ENCODE data around the gene PLPPR3. TPM values are rescaled to one million over a fixed set of nuclear protein-coding genes. Genes with fewer than 3 reads are reported as not detected.

The PLPPR3 gene
- total and polyA plus RNA-seq, 9 of the 15 experiments (the other 6 are each of a cell fraction or from before 2014, with no cell fraction given) = 0.01 to 48.2 (median 8.6) TPM

DNA sequence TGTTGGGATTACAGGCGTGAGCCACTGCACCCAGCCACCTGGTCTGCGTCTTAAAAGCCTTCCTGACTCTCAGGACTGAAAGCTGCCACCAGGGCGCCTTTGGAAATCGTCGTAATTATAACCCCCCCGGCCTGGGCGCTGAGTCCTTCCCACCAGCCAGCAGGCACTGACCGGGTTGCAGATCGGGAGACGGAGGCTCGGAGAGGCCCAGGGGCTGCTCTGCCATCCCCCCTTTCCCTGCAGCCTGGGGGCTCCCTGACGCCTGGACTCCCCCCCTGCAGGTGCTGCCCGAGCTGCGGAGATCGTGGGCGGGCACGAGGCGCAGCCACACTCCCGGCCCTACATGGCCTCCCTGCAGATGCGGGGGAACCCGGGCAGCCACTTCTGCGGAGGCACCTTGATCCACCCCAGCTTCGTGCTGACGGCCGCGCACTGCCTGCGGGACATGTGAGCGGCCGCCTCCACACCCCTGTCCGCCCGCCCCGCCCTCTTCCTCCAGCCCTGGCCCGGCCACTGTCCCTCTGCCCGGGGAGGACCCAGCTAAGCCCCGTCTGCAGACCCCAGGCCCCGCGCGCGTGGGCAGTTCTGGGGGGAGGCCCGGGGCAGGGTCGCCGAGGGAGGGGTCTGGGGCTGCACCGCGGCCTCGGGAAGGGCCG lies 21.6 kb upstream of the PLPPR3 start (continued):
- no peak for TF ChIP-seq XRCC4 (IDR thresholded peaks at IDR 0.05; ENCODE audit: extremely low read depth, insufficient read depth, insufficient read length)
- TF ChIP-seq HLTF (IDR thresholded peaks at IDR 0.05) = no peak
- TF ChIP-seq ZNF263 (CRISPR knock-in tag; IDR thresholded peaks at IDR 0.05; ENCODE audit: borderline replicate concordance) = peak; percentile 49; the same call in 1 of the 2 replicates
- no peak for TF ChIP-seq ZNF408 (CRISPR knock-in tag; IDR thresholded peaks at IDR 0.05; ENCODE audit: low read depth)
- TF ChIP-seq ZNF445 (CRISPR knock-in tag; IDR thresholded peaks at IDR 0.05; ENCODE audit: low read depth) = no peak
- TF ChIP-seq SMAD3 (CRISPR knock-in tag; conservative IDR thresholded peaks at IDR 0.05) = no peak
- TF ChIP-seq, protein P1, sequence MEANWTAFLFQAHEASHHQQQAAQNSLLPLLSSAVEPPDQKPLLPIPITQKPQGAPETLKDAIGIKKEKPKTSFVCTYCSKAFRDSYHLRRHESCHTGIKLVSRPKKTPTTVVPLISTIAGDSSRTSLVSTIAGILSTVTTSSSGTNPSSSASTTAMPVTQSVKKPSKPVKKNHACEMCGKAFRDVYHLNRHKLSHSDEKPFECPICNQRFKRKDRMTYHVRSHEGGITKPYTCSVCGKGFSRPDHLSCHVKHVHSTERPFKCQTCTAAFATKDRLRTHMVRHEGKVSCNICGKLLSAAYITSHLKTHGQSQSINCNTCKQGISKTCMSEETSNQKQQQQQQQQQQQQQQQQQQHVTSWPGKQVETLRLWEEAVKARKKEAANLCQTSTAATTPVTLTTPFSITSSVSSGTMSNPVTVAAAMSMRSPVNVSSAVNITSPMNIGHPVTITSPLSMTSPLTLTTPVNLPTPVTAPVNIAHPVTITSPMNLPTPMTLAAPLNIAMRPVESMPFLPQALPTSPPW (CRISPR knock-in tag; IDR thresholded peaks at IDR 0.05) = peak; percentile 44; the same call in 1 of the 2 replicates
- TF ChIP-seq GTF2F1 (IDR thresholded peaks at IDR 0.05; ENCODE audit: low read depth, low read length) = no peak
- no peak for TF ChIP-seq SLC30A9 (CRISPR knock-in tag; IDR thresholded peaks at IDR 0.05)
- TF ChIP-seq, protein P2, sequence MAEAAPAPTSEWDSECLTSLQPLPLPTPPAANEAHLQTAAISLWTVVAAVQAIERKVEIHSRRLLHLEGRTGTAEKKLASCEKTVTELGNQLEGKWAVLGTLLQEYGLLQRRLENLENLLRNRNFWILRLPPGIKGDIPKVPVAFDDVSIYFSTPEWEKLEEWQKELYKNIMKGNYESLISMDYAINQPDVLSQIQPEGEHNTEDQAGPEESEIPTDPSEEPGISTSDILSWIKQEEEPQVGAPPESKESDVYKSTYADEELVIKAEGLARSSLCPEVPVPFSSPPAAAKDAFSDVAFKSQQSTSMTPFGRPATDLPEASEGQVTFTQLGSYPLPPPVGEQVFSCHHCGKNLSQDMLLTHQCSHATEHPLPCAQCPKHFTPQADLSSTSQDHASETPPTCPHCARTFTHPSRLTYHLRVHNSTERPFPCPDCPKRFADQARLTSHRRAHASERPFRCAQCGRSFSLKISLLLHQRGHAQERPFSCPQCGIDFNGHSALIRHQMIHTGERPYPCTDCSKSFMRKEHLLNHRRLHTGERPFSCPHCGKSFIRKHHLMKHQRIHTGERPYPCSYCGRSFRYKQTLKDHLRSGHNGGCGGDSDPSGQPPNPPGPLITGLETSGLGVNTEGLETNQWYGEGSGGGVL (CRISPR knock-in tag; IDR thresholded peaks at IDR 0.05) = no peak
- TF ChIP-seq EGR1 (conservative IDR thresholded peaks at IDR 0.05) = peak; percentile 56; the same call in 1 of the 2 replicates
- no peak for TF ChIP-seq ZNF695 (CRISPR knock-in tag; IDR thresholded peaks at IDR 0.05)
- TF ChIP-seq ZKSCAN3 (CRISPR knock-in tag; IDR thresholded peaks at IDR 0.05) = no peak
- TF ChIP-seq YBX1 (IDR thresholded peaks at IDR 0.05) = no peak
- TF ChIP-seq TFAP4 (CRISPR knock-in tag; IDR thresholded peaks at IDR 0.05; ENCODE audit: borderline replicate concordance) = peak; percentile 66; the same call in 1 of the 2 replicates
- TF ChIP-seq KDM5B (IDR thresholded peaks at IDR 0.05; ENCODE audit: insufficient replicate concordance, low read depth, low read length) = peak; percentile 30
- TF ChIP-seq U2AF1 (optimal IDR thresholded peaks at IDR 0.05; ENCODE audit: low read depth, low read length) = no peak
- no peak for TF ChIP-seq TEAD2 (tag; IDR thresholded peaks at IDR 0.05)
- no peak for TF ChIP-seq TFE3 (CRISPR knock-in tag; IDR thresholded peaks at IDR 0.05)
- no peak for TF ChIP-seq ZNF184 (CRISPR knock-in tag; IDR thresholded peaks at IDR 0.05)
- TF ChIP-seq CBFB (CRISPR knock-in tag; IDR thresholded peaks at IDR 0.05) = no peak
- TF ChIP-seq EP300 (IDR thresholded peaks at IDR 0.05; ENCODE audit: low read length) = no peak

All from K562 (cell line).